Measurements from ENCODE around the gene HIGD2B.
"Not testable (repeated sequence)": the region's sequence is repeated elsewhere in the genome, so short reads cannot be mapped to it uniquely, and the experiment has no call there.

- not testable (repeated sequence) for TF ChIP-seq CTCF, POLR2A (IDR thresholded peaks at IDR 0.05)
Measured at GRCh38 chr15:72629068-72629570, 56.9 kb downstream of the HIGD2B start.
